Stomach (tissue), 4 donors: Measurements from ENCODE around the gene MAPK8IP3.

Experiments
- CTCF ChIP-seq, 7 experiments: fragments of 450-650 bp in 4 of 7; fragments of 200-600 bp in 3 of 7; sonication (generic) in 3 of 7; IDR thresholded peaks; one replicate each; pipeline ENCODE4 v1.5.1; 2016 to 2019; ENCODE audit warnings: antibody characterized with exemption in 7 of 7, control low read depth in 2 of 7, mild to moderate bottlenecking in 1 of 7
- POLR2A ChIP-seq, 4 donors: fragments of 450-650 bp; IDR thresholded peaks; one replicate each; pipeline ENCODE4 v1.6.1; 2016; ENCODE audit warnings: antibody characterized with exemption in 4 of 4, control low read depth in 2 of 4, mild to moderate bottlenecking in 1 of 4, moderate library complexity in 1 of 4
- POLR2AphosphoS5 ChIP-seq, 3 donors: sonication (generic); formaldehyde crosslinking; IDR thresholded peaks; one replicate each; pipeline ENCODE4 v1.6.1; 2016; ENCODE audit warnings: antibody characterized with exemption in 3 of 3

GRCh38 chr16:1774448-1774780, 68.4 kb downstream of the MAPK8IP3 start:
- no peak for TF ChIP-seq POLR2AphosphoS5 (IDR thresholded peaks at IDR 0.05)
- no peak for TF ChIP-seq CTCF (IDR thresholded peaks at IDR 0.05)
- no peak for TF ChIP-seq POLR2A (IDR thresholded peaks at IDR 0.05)
